Activated naive CD4-positive, alpha-beta T cell treated with anti-CD3 and anti-CD28 coated beads, Interleukin-2, amount 50 U/mL, for 72 hours (primary cell): ENCODE measurements around the gene PLPPR2. TPM values are rescaled to one million over a fixed set of nuclear protein-coding genes. Genes with fewer than 3 reads are reported as not detected.
"Not testable (repeated sequence)": the region's sequence is repeated elsewhere in the genome, so short reads cannot be mapped to it uniquely, and the experiment has no call there.

Experiments used
- ATAC-seq, 2 donors: fragments of 150-1000 bp; cut with Tn5 transposase; 2 replicates each; pipeline ENCODE4 v1.10.0; 2021; ENCODE audit warnings: mild to moderate bottlenecking in 2 of 2, moderate library complexity in 2 of 2
- DNase-seq, 2 donors: peaks; one replicate each; pipeline ENCODE4 v3.0.0; 2021 to 2022; ENCODE audit warnings: low spot score in 2 of 2
- H3K27ac Mint-ChIP-seq, 2 donors: one replicate each; pipeline ENCODE4 v1.8.0; 2022; ENCODE audit warnings: mild to moderate bottlenecking in 2 of 2, mixed read lengths in 2 of 2
- H3K36me3 Mint-ChIP-seq, 2 donors: one replicate each; pipeline ENCODE4 v1.8.0; 2022; ENCODE audit warnings: mixed read lengths in 2 of 2
- H3K9me3 Mint-ChIP-seq, 2 donors: one replicate each; pipeline ENCODE4 v1.8.0; 2022; ENCODE audit warnings: mixed read lengths in 2 of 2
- total RNA-seq, 2 donors: library from RNA; stranded (reverse); gene quantifications; one replicate each; pipeline ENCODE4 v1.2.3, GENCODE V29; 2022

The PLPPR2 gene
- total RNA-seq, 2 donors from 2014 or later = 4.4 to 7.9 TPM

DNA sequence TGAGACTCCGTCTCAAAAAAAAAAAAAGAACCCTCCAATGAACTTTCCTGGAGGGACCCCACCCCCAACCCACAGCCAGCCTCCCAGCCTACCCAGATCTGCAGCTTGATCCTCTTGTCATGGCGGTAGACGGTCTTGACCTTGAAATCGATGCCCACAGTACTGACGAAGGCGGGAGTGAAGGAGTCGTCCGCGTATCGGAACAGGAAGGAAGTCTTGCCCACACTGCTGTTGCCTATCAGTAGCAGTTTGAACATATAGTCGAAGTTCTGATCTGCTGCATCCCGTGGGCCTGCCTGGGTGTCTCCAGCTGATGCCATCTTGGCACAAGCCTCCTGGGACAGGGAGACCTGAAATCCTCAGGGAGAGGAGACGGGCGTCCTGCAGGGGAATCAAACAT is 18.2 kb upstream of the PLPPR2 start:
- DNase-seq (no peak), ATAC-seq (no peak)
- no peak overlapping the region for H3K27ac Mint-ChIP-seq
- no peaks in the 10 kb centered on the region for H3K9me3 Mint-ChIP-seq
- peaks cover 6% of the 10 kb centered on the region in 2 donors for H3K36me3 Mint-ChIP-seq

GRCh38 chr19:11338121-11338520 is 17.1 kb upstream of the PLPPR2 start:
- Mint-ChIP-seq H3K36me3 (peaks cover 6% of the 10 kb centered on the region in 2 donors), H3K9me3 (no peaks in the 10 kb centered on the region), H3K27ac (no peak overlapping the region)
- ATAC-seq (no peak), DNase-seq (no peak)

- DNase-seq (no peak), ATAC-seq (no peak)
- peaks cover 6% of the 10 kb centered on the region in 2 donors for H3K36me3 Mint-ChIP-seq
- no peaks in the 10 kb centered on the region for H3K9me3 Mint-ChIP-seq
- peak overlapping the region in 1 of 2 donors; percentile 86 for H3K27ac Mint-ChIP-seq
Measured at GRCh38 chr19:11338569-11339253, 16.5 kb upstream of the PLPPR2 start.

GRCh38 chr19:11339254-11340098 is 15.8 kb upstream of the PLPPR2 start, which contains the start of gene RAB3D:
TSS of gene RAB3D (minus strand) at chr19:11339657. CDS start at chr19:11337399, 2,258 bp downstream.
- peak within 1 kb of the TSS; percentile 65 to 86 for H3K27ac Mint-ChIP-seq
- DNase-seq = peak in 1 of 2 donors; percentile 89
- H3K9me3 Mint-ChIP-seq = no peaks in the 10 kb centered on the region
- peak; percentile 87 to 99 for ATAC-seq
- peaks cover 6% of the 10 kb centered on the region in 2 donors for H3K36me3 Mint-ChIP-seq

- peak overlapping the region; percentile 44 to 65 for H3K27ac Mint-ChIP-seq
Measured at GRCh38 chr19:11340099-11340467, 15.1 kb upstream of the PLPPR2 start.

DNA sequence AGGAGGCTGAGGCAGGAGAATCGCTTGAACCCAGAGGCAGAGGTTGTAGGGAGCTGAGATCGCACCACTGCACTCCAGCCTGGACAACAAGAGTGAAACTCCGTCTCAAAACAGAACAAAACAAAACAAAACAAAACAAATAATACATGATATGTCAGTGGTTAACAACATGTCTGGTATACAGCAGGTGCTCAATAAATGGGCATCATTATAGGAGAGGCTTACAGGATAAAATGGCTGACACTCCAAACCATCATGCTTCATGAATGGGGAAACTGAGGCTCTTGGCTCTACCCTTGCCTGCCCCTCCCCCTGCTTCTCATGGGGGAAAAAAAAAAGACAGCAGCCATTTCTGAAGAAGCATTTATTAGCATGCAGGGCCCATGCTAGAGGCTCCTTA is 12.8 kb upstream of the PLPPR2 start:
- peaks cover 6 to 7% of the 10 kb centered on the region in 2 donors for H3K36me3 Mint-ChIP-seq
- no peaks in the 10 kb centered on the region for H3K9me3 Mint-ChIP-seq
- ATAC-seq (no peak), DNase-seq (no peak)
- no peak overlapping the region for H3K27ac Mint-ChIP-seq

More at GRCh38 chr19:11340099-11340467, 15.1 kb upstream of the PLPPR2 start:
- ATAC-seq, H3K9me3 Mint-ChIP-seq, H3K36me3 Mint-ChIP-seq, DNase-seq: not testable (repeated sequence)

DNA sequence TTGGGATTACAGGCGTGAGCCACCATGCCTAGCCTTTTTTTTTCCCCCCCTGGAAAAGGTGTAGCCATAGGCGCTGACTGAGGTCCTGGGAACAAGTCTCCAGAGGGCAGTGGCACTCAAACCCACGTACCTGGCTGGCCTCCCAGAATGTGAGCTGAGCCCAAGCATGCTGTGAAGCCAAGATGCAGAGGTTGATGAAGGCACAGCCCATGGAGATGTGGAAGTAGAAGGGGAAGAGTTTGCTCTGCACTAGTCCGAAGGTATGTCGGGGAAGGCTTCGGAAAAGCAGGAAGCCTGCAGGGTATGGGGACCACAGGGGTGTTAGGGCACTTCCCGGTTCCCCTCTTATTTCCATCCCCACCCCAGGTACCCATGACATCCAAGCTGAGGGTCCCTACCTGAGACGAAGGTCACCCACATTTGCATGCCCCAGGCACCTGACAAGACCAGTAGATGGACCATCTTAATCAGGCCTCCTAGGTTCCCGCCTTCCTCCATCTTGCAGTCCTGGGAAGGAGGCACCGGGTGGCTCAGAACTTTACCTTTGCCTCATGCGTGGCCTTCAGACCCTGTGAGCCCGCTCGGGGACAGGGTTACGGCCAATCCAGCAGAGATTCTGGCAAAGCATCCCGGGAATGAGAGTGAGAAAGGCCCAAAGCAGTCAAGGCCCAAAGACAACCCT is 10.0 kb upstream of the PLPPR2 start:
- DNase-seq = no peak

GRCh38 chr19:11346104-11346940 is 8.9 kb upstream of the PLPPR2 start, which contains the start of the genes CCDC159 and TMEM205:
TSS of gene CCDC159 (plus strand) at chr19:11346519. CDS start at chr19:11346607, 88 bp downstream.
TSS of gene TMEM205 (minus strand) at chr19:11346268. CDS start at chr19:11345619, 649 bp downstream.
- ATAC-seq (peak; percentile 96), DNase-seq (peak; percentile 95 to 98)
- peaks cover 6 to 20% of the 10 kb centered on the region in 2 donors for H3K36me3 Mint-ChIP-seq
- peak within 1 kb of the TSS; percentile 93 to 94 for H3K27ac Mint-ChIP-seq
- H3K9me3 Mint-ChIP-seq = peaks cover 7 to 8% of the 10 kb centered on the region in 2 donors

More for the DNA sequence above, 10.0 kb upstream of the PLPPR2 start:
- peaks cover 6 to 20% of the 10 kb centered on the region in 2 donors for H3K36me3 Mint-ChIP-seq
- no peak for ATAC-seq
- H3K9me3 Mint-ChIP-seq = peaks cover 7 to 8% of the 10 kb centered on the region in 2 donors
- H3K27ac Mint-ChIP-seq = peak overlapping the region; percentile 93 to 94

DNA sequence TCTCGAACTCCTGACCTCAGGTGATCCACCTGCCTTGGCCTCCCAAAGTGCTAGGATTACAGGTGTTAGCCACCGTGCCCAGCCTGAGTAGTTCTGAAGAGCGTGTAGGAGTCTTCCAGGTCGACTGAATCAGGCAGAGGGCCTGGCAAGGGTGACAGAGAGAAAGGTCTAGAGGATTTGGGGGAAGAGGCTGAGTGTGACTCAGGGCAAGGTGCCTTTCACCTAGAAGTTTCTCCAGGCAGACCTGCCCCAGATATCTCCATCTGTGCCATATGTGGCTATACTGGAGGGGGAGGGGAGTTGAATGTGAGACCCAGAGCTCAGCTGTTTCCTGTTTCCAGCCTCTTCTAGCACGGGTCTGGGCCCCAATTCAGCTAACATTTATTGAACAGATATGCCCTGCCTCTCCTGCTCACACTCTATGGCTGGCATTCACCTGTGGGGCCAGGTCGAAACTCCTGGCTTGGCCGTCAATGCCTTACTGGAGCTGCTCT is 7.6 kb upstream of the PLPPR2 start:
- peaks cover 7 to 8% of the 10 kb centered on the region in 2 donors for H3K9me3 Mint-ChIP-seq
- ATAC-seq = no peak

DNA sequence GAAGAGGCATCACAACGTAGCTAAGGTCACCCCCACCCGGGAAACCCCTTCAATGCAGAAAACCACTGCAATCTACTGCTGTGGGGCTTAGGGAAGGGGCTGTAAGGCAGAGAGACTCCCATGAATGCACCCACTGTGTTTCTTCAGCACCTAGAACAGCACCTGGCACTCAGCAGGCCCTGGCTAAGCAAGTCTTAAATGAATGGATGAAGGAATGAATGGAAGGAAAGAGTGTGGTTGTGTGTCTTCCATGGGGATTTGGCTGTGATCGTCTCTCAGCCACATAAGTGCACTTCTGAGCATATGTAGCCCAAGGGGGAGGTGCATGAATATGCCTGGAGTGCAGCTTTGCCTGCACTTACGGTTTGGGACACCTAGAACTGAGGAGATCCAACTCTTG is 6.1 kb upstream of the PLPPR2 start:
- H3K9me3 Mint-ChIP-seq = peaks cover 7 to 8% of the 10 kb centered on the region in 2 donors
- no peak for ATAC-seq

More for the DNA sequence above, 7.6 kb upstream of the PLPPR2 start:
- Mint-ChIP-seq H3K36me3 (peaks cover 6 to 20% of the 10 kb centered on the region in 2 donors), H3K27ac (peak overlapping the region in 1 of 2 donors; percentile 94)
- DNase-seq = no peak

DNA sequence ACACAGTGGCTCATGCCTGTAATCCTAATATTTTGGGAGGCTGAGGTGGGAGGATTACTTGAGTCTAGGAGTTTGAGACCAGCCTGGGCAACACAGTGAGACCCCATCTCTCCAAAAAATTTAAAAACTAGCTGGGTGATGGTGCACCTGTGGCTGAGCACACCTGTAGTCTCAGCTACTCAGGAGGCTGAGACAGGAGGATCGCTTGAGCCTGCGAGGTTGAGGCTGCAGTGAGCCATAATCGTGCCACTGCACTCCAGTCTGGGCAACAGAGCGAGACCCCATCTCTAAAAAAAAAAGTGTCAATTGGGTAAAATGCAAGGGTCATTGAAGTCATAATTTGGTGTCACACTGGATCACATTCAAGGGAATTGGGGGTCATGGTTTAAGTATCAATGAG is 1.1 kb upstream of the PLPPR2 start:
- H3K9me3 Mint-ChIP-seq, ATAC-seq, DNase-seq, H3K36me3 Mint-ChIP-seq, H3K27ac Mint-ChIP-seq: not testable (repeated sequence)

More for the DNA sequence above, 6.1 kb upstream of the PLPPR2 start:
- Mint-ChIP-seq H3K27ac (no peak overlapping the region), H3K36me3 (peaks cover 6 to 20% of the 10 kb centered on the region in 2 donors)
- no peak for DNase-seq

- no peak for ATAC-seq
Measured at GRCh38 chr19:11356074-11356397, 804 bp downstream of the PLPPR2 start.

GRCh38 chr19:11356676-11357550 is 1.7 kb downstream of the PLPPR2 start:
- no peaks in the 10 kb centered on the region for H3K9me3 Mint-ChIP-seq
- ATAC-seq (no peak), DNase-seq (no peak)
- no peaks in the 10 kb centered on the region for H3K36me3 Mint-ChIP-seq
- no peak overlapping the region for H3K27ac Mint-ChIP-seq

More at GRCh38 chr19:11356074-11356397, 804 bp downstream of the PLPPR2 start:
- no peak overlapping the region for H3K27ac Mint-ChIP-seq
- DNase-seq = no peak
- no peaks in the 10 kb centered on the region for H3K36me3 Mint-ChIP-seq
- no peaks in the 10 kb centered on the region for H3K9me3 Mint-ChIP-seq

- Mint-ChIP-seq H3K9me3 (no peaks in the 10 kb centered on the region), H3K27ac (no peak overlapping the region), H3K36me3 (no peaks in the 10 kb centered on the region)
- no peak for DNase-seq
- ATAC-seq = no peak
Measured at GRCh38 chr19:11359421-11359820, 4.2 kb downstream of the PLPPR2 start.
